Activated CD4-positive, alpha-beta T cell treated with anti-CD3 and anti-CD28 coated beads, Interleukin-2, amount 10 ng/mL, durations not matched to agents 24 days and 14 days (primary cell): ENCODE measurements around the gene TRAF1. TPM values are rescaled to one million over a fixed set of nuclear protein-coding genes. Genes with fewer than 3 reads are reported as not detected.
A peak's percentile ranks its signal among the peaks of the same experiment; 100 is the strongest.

Experiments used
- DNase-seq: peaks from one replicate; pipeline ENCODE4 v3.0.0; 2022
- H3K27ac Mint-ChIP-seq: one replicate; pipeline ENCODE4 v1.8.0; 2022; ENCODE audit warnings: mild to moderate bottlenecking, mixed read lengths
- H3K27me3 Mint-ChIP-seq: one replicate; pipeline ENCODE4 v1.8.0; 2022; ENCODE audit warnings: mixed read lengths
- H3K36me3 Mint-ChIP-seq: one replicate; pipeline ENCODE4 v1.8.0; 2022; ENCODE audit warnings: low read depth, mild to moderate bottlenecking, mixed read lengths
- H3K4me1 Mint-ChIP-seq: one replicate; pipeline ENCODE4 v1.8.0; 2021; ENCODE audit warnings: mixed read lengths
- H3K4me3 Mint-ChIP-seq: one replicate; pipeline ENCODE4 v1.8.0; 2022; ENCODE audit warnings: mild to moderate bottlenecking, moderate library complexity, mixed read lengths
- H3K9me3 Mint-ChIP-seq: one replicate; pipeline ENCODE4 v1.8.0; 2021; ENCODE audit warnings: mixed read lengths
- intact Hi-C: fragments of 100-400 bp; cut with micrococcal nuclease; formaldehyde crosslinking; loops from one replicate; pipeline ENCODE4 v1.15.1; 2023
- total RNA-seq: library from RNA; stranded (reverse); gene quantifications from 2 replicates; pipeline ENCODE4 v1.2.3, GENCODE V29; 2022

The TRAF1 gene
- total RNA-seq, 1 donor from 2014 or later, result 166 TPM

- no peaks in the 10 kb centered on the region for H3K9me3 Mint-ChIP-seq
- no peaks in the 10 kb centered on the region for H3K27me3 Mint-ChIP-seq
- peaks cover 63% of the 10 kb centered on the region for H3K36me3 Mint-ChIP-seq
- H3K27ac Mint-ChIP-seq, result peak overlapping the region; percentile 75
- H3K4me1 Mint-ChIP-seq, result peaks cover 30% of the 10 kb centered on the region
- intact Hi-C loops, result loop anchor here (1.0 to 5.0 kb wide), 4 partner anchors 8 to 156 kb away; partner anchors contain the start of gene MEGF9
- DNase-seq, result no peak
- H3K4me3 Mint-ChIP-seq, result peak overlapping the region; percentile 76
Observed at GRCh38 chr9:120867676-120868338, 58.8 kb downstream of the TRAF1 start.

GRCh38 chr9:120866651-120867050 lies 59.9 kb downstream of the TRAF1 start:
- H3K9me3 Mint-ChIP-seq, result no peaks in the 10 kb centered on the region
- no peak overlapping the region for H3K4me3 Mint-ChIP-seq
- DNase-seq, result no peak
- no peak overlapping the region for H3K27ac Mint-ChIP-seq
- peaks cover 61% of the 10 kb centered on the region for H3K36me3 Mint-ChIP-seq
- H3K27me3 Mint-ChIP-seq, result no peaks in the 10 kb centered on the region
- peaks cover 23% of the 10 kb centered on the region for H3K4me1 Mint-ChIP-seq
- intact Hi-C loops, result loop anchor here (5.0 kb wide), 1 partner anchor 154 kb away; the partner anchor contains the start of gene MEGF9

- no peaks in the 10 kb centered on the region for H3K9me3 Mint-ChIP-seq
- no peaks in the 10 kb centered on the region for H3K27me3 Mint-ChIP-seq
- peaks cover 59% of the 10 kb centered on the region for H3K36me3 Mint-ChIP-seq
- H3K4me3 Mint-ChIP-seq, result no peak overlapping the region
- peaks cover 19% of the 10 kb centered on the region for H3K4me1 Mint-ChIP-seq
- intact Hi-C loops, result loop anchor here (5.0 kb wide), 1 partner anchor 154 kb away; the partner anchor contains the start of gene MEGF9
- no peak for DNase-seq
- H3K27ac Mint-ChIP-seq, result peak overlapping the region; percentile 48
Observed at GRCh38 chr9:120865809-120866208, 60.8 kb downstream of the TRAF1 start.

- intact Hi-C loops, result loop anchor here (5.0 kb wide), 1 partner anchor 153 kb away; the partner anchor contains the start of gene MEGF9
- no peak for DNase-seq
- Mint-ChIP-seq H3K4me3 (no peak overlapping the region), H3K9me3 (no peaks in the 10 kb centered on the region), H3K27ac (peak overlapping the region; percentile 11), H3K4me1 (peaks cover 19% of the 10 kb centered on the region), H3K27me3 (no peaks in the 10 kb centered on the region), H3K36me3 (peaks cover 64% of the 10 kb centered on the region)
Observed at GRCh38 chr9:120865176-120865575, 61.4 kb downstream of the TRAF1 start.

- Mint-ChIP-seq H3K4me1 (peaks cover 15% of the 10 kb centered on the region), H3K27ac (no peak overlapping the region), H3K36me3 (peaks cover 65% of the 10 kb centered on the region), H3K9me3 (no peaks in the 10 kb centered on the region), H3K27me3 (no peaks in the 10 kb centered on the region), H3K4me3 (no peak overlapping the region)
- no peak for DNase-seq
- intact Hi-C loops, result loop anchor here (5.0 kb wide), 1 partner anchor 152 kb away; the partner anchor contains the start of gene MEGF9
Observed at GRCh38 chr9:120864719-120865118, 61.9 kb downstream of the TRAF1 start.

GRCh38 chr9:120863833-120864232 lies 62.8 kb downstream of the TRAF1 start:
- peak overlapping the region; percentile 19 for H3K27ac Mint-ChIP-seq
- intact Hi-C loops, result no loop called here
- no peaks in the 10 kb centered on the region for H3K9me3 Mint-ChIP-seq
- no peaks in the 10 kb centered on the region for H3K27me3 Mint-ChIP-seq
- DNase-seq, result no peak
- peaks cover 67% of the 10 kb centered on the region for H3K36me3 Mint-ChIP-seq
- peaks cover 8% of the 10 kb centered on the region for H3K4me1 Mint-ChIP-seq
- no peak overlapping the region for H3K4me3 Mint-ChIP-seq

GRCh38 chr9:120862452-120862851 lies 64.1 kb downstream of the TRAF1 start:
- peaks cover 71% of the 10 kb centered on the region for H3K36me3 Mint-ChIP-seq
- no peak for DNase-seq
- intact Hi-C loops, result no loop called here
- peaks cover 4% of the 10 kb centered on the region for H3K4me1 Mint-ChIP-seq
- H3K9me3 Mint-ChIP-seq, result no peaks in the 10 kb centered on the region
- H3K4me3 Mint-ChIP-seq, result no peak overlapping the region
- no peak overlapping the region for H3K27ac Mint-ChIP-seq
- no peaks in the 10 kb centered on the region for H3K27me3 Mint-ChIP-seq

- Mint-ChIP-seq H3K4me1 (peaks cover 4% of the 10 kb centered on the region), H3K27me3 (no peaks in the 10 kb centered on the region), H3K4me3 (no peak overlapping the region), H3K27ac (no peak overlapping the region), H3K9me3 (no peaks in the 10 kb centered on the region), H3K36me3 (peaks cover 68% of the 10 kb centered on the region)
- DNase-seq, result no peak
- intact Hi-C loops, result no loop called here
Observed at GRCh38 chr9:120861935-120862334, 64.7 kb downstream of the TRAF1 start.

GRCh38 chr9:120860083-120860482 lies 66.5 kb downstream of the TRAF1 start:
- H3K27ac Mint-ChIP-seq, result no peak overlapping the region
- no peaks in the 10 kb centered on the region for H3K9me3 Mint-ChIP-seq
- no peak overlapping the region for H3K4me3 Mint-ChIP-seq
- peaks cover 3% of the 10 kb centered on the region for H3K4me1 Mint-ChIP-seq
- no peaks in the 10 kb centered on the region for H3K27me3 Mint-ChIP-seq
- H3K36me3 Mint-ChIP-seq, result peaks cover 65% of the 10 kb centered on the region
- intact Hi-C loops, result no loop called here
- DNase-seq, result no peak

- Mint-ChIP-seq H3K27ac (no peak overlapping the region), H3K9me3 (no peaks in the 10 kb centered on the region), H3K27me3 (no peaks in the 10 kb centered on the region), H3K36me3 (peaks cover 67% of the 10 kb centered on the region), H3K4me3 (no peak overlapping the region), H3K4me1 (peaks cover 3% of the 10 kb centered on the region)
- DNase-seq, result no peak
- intact Hi-C loops, result no loop called here
Observed at GRCh38 chr9:120859361-120859760, 67.2 kb downstream of the TRAF1 start.

GRCh38 chr9:120857902-120858301 lies 68.7 kb downstream of the TRAF1 start:
- Mint-ChIP-seq H3K27me3 (no peaks in the 10 kb centered on the region), H3K27ac (no peak overlapping the region), H3K4me1 (peaks cover 3% of the 10 kb centered on the region), H3K36me3 (peaks cover 71% of the 10 kb centered on the region), H3K9me3 (no peaks in the 10 kb centered on the region), H3K4me3 (no peak overlapping the region)
- DNase-seq, result no peak
- intact Hi-C loops, result no loop called here

- no peaks in the 10 kb centered on the region for H3K27me3 Mint-ChIP-seq
- peaks cover 72% of the 10 kb centered on the region for H3K36me3 Mint-ChIP-seq
- DNase-seq, result no peak
- peaks cover 6% of the 10 kb centered on the region for H3K4me1 Mint-ChIP-seq
- intact Hi-C loops, result no loop called here
- H3K4me3 Mint-ChIP-seq, result no peak overlapping the region
- no peak overlapping the region for H3K27ac Mint-ChIP-seq
- H3K9me3 Mint-ChIP-seq, result no peaks in the 10 kb centered on the region
Observed at GRCh38 chr9:120857481-120857880, 69.1 kb downstream of the TRAF1 start.

- H3K27ac Mint-ChIP-seq, result peak overlapping the region; percentile 49
Observed at GRCh38 chr9:120856700-120857099, 69.9 kb downstream of the TRAF1 start.

GRCh38 chr9:120855827-120856670 lies 70.5 kb downstream of the TRAF1 start:
- Mint-ChIP-seq H3K27ac (peak overlapping the region; percentile 38), H3K4me3 (no peak overlapping the region), H3K9me3 (no peaks in the 10 kb centered on the region), H3K27me3 (no peaks in the 10 kb centered on the region), H3K36me3 (peaks cover 73% of the 10 kb centered on the region), H3K4me1 (peaks cover 6% of the 10 kb centered on the region)
- no peak for DNase-seq
- intact Hi-C loops, result no loop called here

More at GRCh38 chr9:120856700-120857099, 69.9 kb downstream of the TRAF1 start:
- Mint-ChIP-seq H3K36me3 (peaks cover 73% of the 10 kb centered on the region), H3K4me1 (peaks cover 6% of the 10 kb centered on the region), H3K27me3 (no peaks in the 10 kb centered on the region), H3K4me3 (no peak overlapping the region), H3K9me3 (no peaks in the 10 kb centered on the region)
- DNase-seq, result no peak
- intact Hi-C loops, result no loop called here
